ENCODE measurements around the gene DPPA5.
A peak's percentile ranks its signal among the peaks of the same experiment; 100 is the strongest.
"Not testable (repeated sequence)": the region's sequence is repeated elsewhere in the genome, so short reads cannot be mapped to it uniquely, and the experiment has no call there.

The DPPA5 gene, protein sequence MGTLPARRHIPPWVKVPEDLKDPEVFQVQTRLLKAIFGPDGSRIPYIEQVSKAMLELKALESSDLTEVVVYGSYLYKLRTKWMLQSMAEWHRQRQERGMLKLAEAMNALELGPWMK

DNA sequence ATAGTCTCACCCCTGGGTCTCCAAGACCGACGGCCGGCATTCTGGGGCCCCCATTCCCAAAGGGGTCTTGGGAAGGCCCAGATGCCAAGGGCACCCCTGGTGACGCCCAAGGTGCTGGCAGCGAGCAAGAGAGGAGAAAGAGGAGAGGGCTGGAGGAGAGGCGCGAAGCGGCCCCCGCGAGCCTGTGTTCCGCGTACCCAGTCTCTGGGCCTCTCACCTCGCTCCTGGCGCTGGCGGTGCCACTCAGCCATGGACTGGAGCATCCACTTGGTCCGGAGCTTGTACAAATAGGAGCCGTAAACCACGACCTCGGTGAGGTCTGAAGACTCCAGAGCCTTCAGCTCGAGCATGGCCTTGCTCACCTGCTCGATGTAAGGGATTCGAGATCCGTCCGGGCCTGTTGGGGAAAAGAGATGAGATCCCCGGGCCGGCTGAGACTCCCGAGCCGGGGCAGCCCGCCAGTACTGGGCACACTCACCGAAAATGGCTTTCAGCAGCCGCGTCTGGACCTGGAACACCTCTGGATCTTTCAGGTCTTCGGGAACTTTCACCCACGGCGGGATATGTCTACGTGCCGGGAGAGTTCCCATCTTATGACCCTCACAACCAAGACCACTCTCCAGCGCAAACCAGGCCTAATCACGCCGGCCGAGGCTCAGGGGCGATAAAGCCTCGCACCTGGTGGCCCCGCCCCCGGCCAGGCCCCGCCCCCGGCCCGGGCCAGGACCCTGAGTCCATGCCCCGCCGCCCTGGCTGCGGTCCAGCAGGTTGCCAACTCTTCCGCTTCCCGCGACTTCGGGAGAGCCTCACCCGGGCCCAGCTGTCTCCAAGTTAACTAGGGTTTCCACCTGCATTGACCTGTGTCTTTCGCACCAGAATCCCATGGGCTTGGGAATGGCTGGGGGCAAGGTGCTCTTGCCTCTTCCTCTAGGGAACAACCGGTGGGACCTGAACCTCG, at the start of gene DPPA5:
DPPA5 (minus strand) TSS at position 641 of the 958 bp plus-strand sequence; CDS start at position 590, 51 bp downstream.
- H3K9ac ChIP-seq (ENCODE audit: low read length), result no peak within 1 kb of the TSS
- peaks cover 16% of the 10 kb centered on the region for H3K4me1 ChIP-seq (ENCODE audit: control insufficient read depth, low read depth, low read length)
- H3K4me3 ChIP-seq (ENCODE audit: low read length), result no peak within 1 kb of the TSS
- no peaks in the 10 kb centered on the region for H3K9me3 ChIP-seq (ENCODE audit: control insufficient read depth, low read depth, low read length)
- no peaks in the 10 kb centered on the region for H3K27me3 ChIP-seq (ENCODE audit: control insufficient read depth, insufficient read depth, low read length)
- H3K27ac ChIP-seq (ENCODE audit: low read length), result no peak within 1 kb of the TSS
- H3K36me3 ChIP-seq (ENCODE audit: control insufficient read depth, low read depth, low read length), result no peaks in the 10 kb centered on the region

DNA sequence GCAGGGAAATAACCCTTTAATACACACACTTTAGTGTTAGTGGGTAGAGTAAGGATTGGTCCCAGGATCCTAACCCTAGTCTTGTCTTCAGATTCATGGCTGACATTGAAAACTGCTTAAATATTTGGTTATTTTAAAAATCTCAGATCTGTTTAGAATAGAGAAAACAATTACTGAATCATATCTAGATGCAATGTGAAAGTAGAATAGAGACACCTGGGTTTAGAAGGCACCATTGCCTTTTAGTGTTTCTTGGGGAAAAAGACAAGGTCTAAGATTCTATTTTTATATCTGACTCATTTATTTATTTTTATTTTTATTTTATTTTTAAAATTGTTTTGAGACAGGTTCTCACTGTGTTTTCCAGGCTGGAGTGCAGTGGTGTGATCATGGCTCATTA, 46.6 kb upstream of the DPPA5 start:
- Histone ChIP-seq H3K9me3 (ENCODE audit: control insufficient read depth, low read depth, low read length) (no peaks in the 10 kb centered on the region), H3K9ac (ENCODE audit: low read length) (no peak overlapping the region), H3K27ac (ENCODE audit: low read length) (no peak overlapping the region), H3K27me3 (ENCODE audit: control insufficient read depth, insufficient read depth, low read length) (no peaks in the 10 kb centered on the region), H3K4me1 (ENCODE audit: control insufficient read depth, low read depth, low read length) (no peaks in the 10 kb centered on the region), H3K36me3 (ENCODE audit: control insufficient read depth, low read depth, low read length) (no peaks in the 10 kb centered on the region), H3K4me3 (ENCODE audit: low read length) (no peak overlapping the region)

DNA sequence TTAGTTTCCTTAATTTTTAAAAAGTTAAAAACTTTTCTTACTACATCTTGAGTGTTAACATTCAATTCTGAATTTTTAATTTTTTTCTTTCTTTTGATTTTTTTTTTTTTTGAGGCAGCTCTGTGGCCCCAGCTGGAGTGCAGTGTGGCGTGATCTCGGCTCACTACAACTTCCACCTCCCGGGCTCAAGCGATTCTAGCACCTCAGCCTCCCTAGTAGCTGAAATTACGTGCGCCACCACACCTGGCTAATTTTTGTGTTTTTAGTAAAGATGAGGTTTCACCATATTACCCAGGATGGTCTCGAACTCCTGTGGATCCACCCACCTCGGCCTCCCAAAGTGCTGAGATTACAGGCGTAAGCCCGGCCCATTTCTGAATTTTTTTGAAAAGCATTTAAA, 41.8 kb upstream of the DPPA5 start:
- H3K4me3 ChIP-seq (ENCODE audit: low read length), result no peak overlapping the region
- H3K36me3 ChIP-seq (ENCODE audit: control insufficient read depth, low read depth, low read length), result no peaks in the 10 kb centered on the region
- no peaks in the 10 kb centered on the region for H3K27me3 ChIP-seq (ENCODE audit: control insufficient read depth, insufficient read depth, low read length)
- H3K4me1 ChIP-seq (ENCODE audit: control insufficient read depth, low read depth, low read length), result no peaks in the 10 kb centered on the region
- H3K9me3 ChIP-seq (ENCODE audit: control insufficient read depth, low read depth, low read length), result no peaks in the 10 kb centered on the region
- no peak overlapping the region for H3K9ac ChIP-seq (ENCODE audit: low read length)
- H3K27ac ChIP-seq (ENCODE audit: low read length), result no peak overlapping the region

DNA sequence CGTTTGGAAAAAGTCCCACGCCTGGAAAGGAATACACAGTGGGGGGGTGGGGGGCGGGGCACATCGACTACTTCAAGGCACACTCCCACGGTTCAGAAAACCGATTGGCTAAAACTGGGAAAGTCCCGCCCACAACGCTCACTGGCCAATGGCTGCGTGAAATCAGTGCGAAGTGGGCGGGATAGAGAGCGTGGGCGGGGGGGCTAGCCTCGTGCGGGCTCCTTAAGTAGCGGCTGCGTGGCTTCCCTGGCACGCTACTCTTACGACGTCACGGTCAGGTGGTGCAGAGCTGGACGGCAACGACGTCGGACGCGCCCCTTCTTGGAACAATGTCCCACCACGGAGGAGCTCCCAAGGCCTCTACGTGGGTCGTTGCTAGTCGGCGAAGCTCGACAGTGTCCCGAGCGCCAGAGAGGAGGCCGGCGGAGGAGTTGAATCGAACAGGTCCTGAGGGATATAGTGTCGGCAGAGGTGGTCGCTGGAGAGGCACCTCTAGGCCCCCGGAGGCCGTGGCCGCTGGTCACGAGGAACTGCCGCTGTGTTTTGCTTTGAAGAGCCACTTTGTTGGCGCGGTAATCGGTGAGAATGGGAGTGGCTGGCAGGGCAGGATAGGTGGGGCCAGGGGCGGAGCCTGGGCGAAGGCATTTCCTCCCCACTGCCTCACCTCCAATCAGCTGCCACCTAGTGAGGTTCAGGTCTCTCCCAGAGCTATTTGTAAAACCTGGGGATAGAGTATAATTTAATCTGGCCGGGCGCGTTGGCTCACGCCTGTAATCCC, 40.7 kb upstream of the DPPA5 start, which contains the start of gene DDX43:
DDX43 (plus strand) TSS at position 252 of the 778 bp plus-strand sequence; CDS start at position 330, 78 bp downstream.
- H3K36me3 ChIP-seq (ENCODE audit: control insufficient read depth, low read depth, low read length), result no peaks in the 10 kb centered on the region
- H3K4me3 ChIP-seq (ENCODE audit: low read length), result no peak within 1 kb of the TSS
- H3K4me1 ChIP-seq (ENCODE audit: control insufficient read depth, low read depth, low read length), result no peaks in the 10 kb centered on the region
- no peaks in the 10 kb centered on the region for H3K27me3 ChIP-seq (ENCODE audit: control insufficient read depth, insufficient read depth, low read length)
- H3K9ac ChIP-seq (ENCODE audit: low read length), result no peak within 1 kb of the TSS
- no peaks in the 10 kb centered on the region for H3K9me3 ChIP-seq (ENCODE audit: control insufficient read depth, low read depth, low read length)
- no peak within 1 kb of the TSS for H3K27ac ChIP-seq (ENCODE audit: low read length)

DNA sequence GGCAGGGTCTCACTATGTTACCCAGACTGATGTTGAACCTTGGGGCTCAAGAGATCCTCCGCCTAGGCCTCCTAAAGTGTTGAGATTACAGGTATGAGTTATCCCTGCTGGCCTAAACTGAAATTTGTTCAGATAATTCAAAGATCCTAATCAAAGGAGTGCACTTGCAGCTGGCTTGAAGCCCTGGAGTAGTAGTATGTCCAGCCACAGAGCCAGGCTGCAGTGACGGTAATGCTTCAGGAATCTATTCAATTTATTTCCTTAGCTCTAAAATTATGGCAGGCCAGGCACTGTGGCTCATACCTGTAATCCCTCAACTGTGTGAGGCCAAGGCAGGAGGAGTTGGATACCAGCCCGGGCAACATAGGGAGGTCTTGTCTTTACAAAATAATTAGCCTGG, 39.2 kb upstream of the DPPA5 start:
- Histone ChIP-seq H3K9me3 (ENCODE audit: control insufficient read depth, low read depth, low read length) (no peaks in the 10 kb centered on the region), H3K4me3 (ENCODE audit: low read length) (no peak overlapping the region), H3K27me3 (ENCODE audit: control insufficient read depth, insufficient read depth, low read length) (no peaks in the 10 kb centered on the region), H3K9ac (ENCODE audit: low read length) (no peak overlapping the region), H3K36me3 (ENCODE audit: control insufficient read depth, low read depth, low read length) (no peaks in the 10 kb centered on the region), H3K27ac (ENCODE audit: low read length) (no peak overlapping the region), H3K4me1 (ENCODE audit: control insufficient read depth, low read depth, low read length) (peaks cover 7% of the 10 kb centered on the region)

DNA sequence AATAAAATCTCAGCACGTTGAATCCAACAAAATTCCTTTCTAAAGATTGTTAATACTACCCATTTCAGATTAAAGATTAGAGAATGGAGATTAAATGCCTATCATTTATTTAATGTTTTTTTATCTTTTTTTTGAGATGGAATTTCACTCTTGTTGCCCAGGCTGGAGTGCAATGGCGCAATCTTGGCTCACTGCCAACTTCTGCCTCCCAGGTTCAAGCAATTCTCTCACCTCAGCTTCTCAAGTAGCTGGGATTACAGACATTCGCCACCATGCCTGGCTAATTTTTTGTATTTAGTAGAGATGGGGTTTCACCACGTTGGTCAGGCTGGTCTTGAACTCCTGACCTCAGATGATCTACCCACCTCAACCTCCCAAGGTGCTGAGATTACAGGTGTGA, 38.1 kb upstream of the DPPA5 start:
- not testable (repeated sequence) for H3K4me1 ChIP-seq (ENCODE audit: control insufficient read depth, low read depth, low read length); H3K36me3 ChIP-seq (ENCODE audit: control insufficient read depth, low read depth, low read length); H3K9ac ChIP-seq (ENCODE audit: low read length); H3K27ac ChIP-seq (ENCODE audit: low read length); H3K27me3 ChIP-seq (ENCODE audit: control insufficient read depth, insufficient read depth, low read length); H3K9me3 ChIP-seq (ENCODE audit: control insufficient read depth, low read depth, low read length); H3K4me3 ChIP-seq (ENCODE audit: low read length)

DNA sequence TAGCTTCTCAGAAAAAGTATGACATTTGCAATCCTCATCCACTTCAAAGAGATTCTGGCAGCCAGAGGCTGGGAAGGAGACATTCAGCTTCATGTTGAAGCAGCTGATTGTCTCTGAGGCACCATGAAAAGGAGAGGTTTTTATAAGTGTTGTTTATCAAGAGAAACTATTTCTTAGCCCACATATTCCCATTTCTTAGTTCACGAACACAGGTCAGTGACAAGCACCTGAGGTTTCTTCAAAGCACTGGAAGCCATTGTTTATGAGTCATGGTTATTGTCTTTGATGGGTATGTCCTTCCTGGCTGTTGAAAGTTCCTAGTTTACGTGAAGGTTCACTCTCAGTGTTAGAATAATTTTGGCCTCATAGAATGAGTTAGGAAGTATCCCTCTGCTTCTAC, 37.6 kb upstream of the DPPA5 start:
- peaks cover 7% of the 10 kb centered on the region for H3K4me1 ChIP-seq (ENCODE audit: control insufficient read depth, low read depth, low read length)
- H3K27ac ChIP-seq (ENCODE audit: low read length), result no peak overlapping the region
- no peak overlapping the region for H3K4me3 ChIP-seq (ENCODE audit: low read length)
- H3K27me3 ChIP-seq (ENCODE audit: control insufficient read depth, insufficient read depth, low read length), result no peaks in the 10 kb centered on the region
- H3K9me3 ChIP-seq (ENCODE audit: control insufficient read depth, low read depth, low read length), result no peaks in the 10 kb centered on the region
- H3K36me3 ChIP-seq (ENCODE audit: control insufficient read depth, low read depth, low read length), result no peaks in the 10 kb centered on the region
- H3K9ac ChIP-seq (ENCODE audit: low read length), result no peak overlapping the region

DNA sequence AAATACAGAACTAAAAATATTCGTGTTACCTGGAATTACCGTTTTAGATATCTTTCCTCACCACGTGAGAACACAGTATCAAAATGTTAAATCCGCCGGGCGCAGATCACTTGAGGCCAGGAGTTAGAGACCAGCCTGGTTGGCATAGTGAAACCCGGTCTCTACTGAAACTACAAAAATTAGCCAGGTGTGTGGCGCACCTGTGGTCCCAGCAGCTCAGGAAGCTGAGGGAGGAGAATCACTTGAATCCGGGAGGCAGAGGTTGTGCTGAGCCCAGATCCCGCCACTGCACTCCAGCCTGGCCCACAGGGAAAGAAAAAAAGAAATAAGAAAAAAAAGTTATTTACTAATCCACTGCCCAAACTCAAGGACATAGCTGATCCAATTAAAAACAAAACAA, 35.8 kb upstream of the DPPA5 start:
- Histone ChIP-seq H3K4me3 (ENCODE audit: low read length) (no peak overlapping the region), H3K27ac (ENCODE audit: low read length) (no peak overlapping the region), H3K27me3 (ENCODE audit: control insufficient read depth, insufficient read depth, low read length) (no peaks in the 10 kb centered on the region), H3K4me1 (ENCODE audit: control insufficient read depth, low read depth, low read length) (peaks cover 7% of the 10 kb centered on the region), H3K9ac (ENCODE audit: low read length) (no peak overlapping the region), H3K36me3 (ENCODE audit: control insufficient read depth, low read depth, low read length) (no peaks in the 10 kb centered on the region), H3K9me3 (ENCODE audit: control insufficient read depth, low read depth, low read length) (no peaks in the 10 kb centered on the region)

DNA sequence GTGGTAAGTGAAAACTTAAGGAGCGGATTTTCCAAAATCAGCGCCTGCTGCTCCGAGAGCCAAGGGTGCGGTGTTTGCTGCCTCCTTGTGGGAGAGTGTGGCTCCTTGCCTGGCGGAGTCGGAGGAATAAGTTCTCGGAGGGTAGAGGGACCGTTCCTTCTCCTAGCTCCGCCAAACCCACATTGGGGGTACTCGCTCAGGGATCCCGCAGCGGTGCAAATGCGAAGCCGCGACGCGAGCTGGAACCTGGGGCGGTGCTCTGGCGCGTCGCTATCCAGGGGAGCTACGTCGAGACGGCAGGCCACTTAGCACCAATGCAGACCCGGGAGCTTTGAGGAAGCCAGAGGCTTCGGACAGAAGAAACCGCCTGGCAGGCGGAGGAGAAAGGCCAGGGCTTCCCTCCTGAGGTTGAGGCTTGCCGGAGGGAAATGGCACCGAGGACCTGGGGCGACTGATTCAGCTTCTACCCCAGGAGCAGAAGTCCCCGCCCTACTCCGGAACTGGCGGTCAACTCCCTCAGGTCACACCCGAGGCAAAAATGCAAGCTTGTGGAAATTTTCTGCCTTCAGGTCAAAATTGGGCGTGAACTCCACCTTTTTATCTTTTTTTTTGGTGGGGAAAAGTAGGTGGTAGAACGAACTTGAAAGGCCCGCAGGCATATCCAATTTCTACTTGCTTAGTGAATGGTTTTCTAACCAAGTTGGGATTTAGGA, 34.9 kb upstream of the DPPA5 start:
- peak overlapping the region; percentile 56 for H3K27ac ChIP-seq (ENCODE audit: low read length)
- H3K9ac ChIP-seq (ENCODE audit: low read length), result peak overlapping the region; percentile 70
- H3K36me3 ChIP-seq (ENCODE audit: control insufficient read depth, low read depth, low read length), result no peaks in the 10 kb centered on the region
- H3K4me3 ChIP-seq (ENCODE audit: low read length), result peak overlapping the region; percentile 76
- H3K27me3 ChIP-seq (ENCODE audit: control insufficient read depth, insufficient read depth, low read length), result no peaks in the 10 kb centered on the region
- H3K4me1 ChIP-seq (ENCODE audit: control insufficient read depth, low read depth, low read length), result peaks cover 7% of the 10 kb centered on the region
- H3K9me3 ChIP-seq (ENCODE audit: control insufficient read depth, low read depth, low read length), result no peaks in the 10 kb centered on the region

DNA sequence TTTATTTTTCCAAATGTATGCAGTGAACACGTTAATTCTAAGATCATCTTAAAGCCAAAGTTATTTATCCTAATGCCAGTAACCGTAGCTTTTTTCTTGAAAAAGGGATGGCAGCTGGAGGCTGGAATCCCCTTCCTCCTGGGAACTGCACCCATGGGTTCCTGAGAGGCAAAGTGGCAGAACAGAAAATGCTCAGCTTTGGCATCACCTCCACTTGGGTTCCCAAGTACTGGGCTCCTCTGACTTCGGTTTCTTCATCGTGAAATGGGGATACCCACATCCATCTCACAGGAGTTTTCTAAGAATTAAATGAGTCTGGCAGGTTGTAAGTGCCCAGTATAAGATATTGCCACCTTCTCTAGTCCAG, 34.3 kb upstream of the DPPA5 start:
- no peaks in the 10 kb centered on the region for H3K27me3 ChIP-seq (ENCODE audit: control insufficient read depth, insufficient read depth, low read length)
- peaks cover 7% of the 10 kb centered on the region for H3K4me1 ChIP-seq (ENCODE audit: control insufficient read depth, low read depth, low read length)
- H3K27ac ChIP-seq (ENCODE audit: low read length), result no peak overlapping the region
- H3K4me3 ChIP-seq (ENCODE audit: low read length), result peak overlapping the region; percentile 76
- peak overlapping the region; percentile 70 for H3K9ac ChIP-seq (ENCODE audit: low read length)
- no peaks in the 10 kb centered on the region for H3K9me3 ChIP-seq (ENCODE audit: control insufficient read depth, low read depth, low read length)
- no peaks in the 10 kb centered on the region for H3K36me3 ChIP-seq (ENCODE audit: control insufficient read depth, low read depth, low read length)

DNA sequence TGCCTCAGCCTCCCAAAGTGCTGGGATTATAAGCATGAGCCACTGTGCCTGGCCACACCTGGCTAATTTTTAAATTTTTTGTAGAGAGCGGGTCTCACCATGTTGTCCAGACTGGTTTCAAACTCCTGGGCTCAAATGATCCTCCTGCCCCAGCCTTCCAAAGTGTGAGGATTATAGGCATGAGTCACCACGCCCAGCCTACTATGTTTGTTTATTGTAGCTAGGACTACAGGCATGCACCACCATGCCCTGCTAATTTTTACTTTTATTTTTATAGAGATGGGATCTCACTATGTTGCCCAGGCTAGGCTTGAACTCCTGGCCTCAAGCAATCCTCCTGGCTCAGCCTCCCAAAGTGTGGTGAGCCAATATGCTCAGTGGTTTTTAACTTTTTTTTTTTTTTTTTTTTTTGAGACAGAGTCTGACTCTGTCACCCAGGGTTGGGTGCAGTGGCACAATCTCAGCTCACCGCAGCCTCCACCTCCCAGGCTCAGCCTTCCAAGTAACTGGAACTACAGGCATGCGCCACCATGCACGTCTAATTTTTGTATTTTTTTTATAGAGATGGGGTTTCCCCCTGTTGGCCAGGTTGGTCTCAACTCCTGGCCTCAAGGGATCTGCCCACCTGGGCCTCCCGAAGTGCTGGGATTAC, 28.5 kb upstream of the DPPA5 start:
- Histone ChIP-seq H3K4me3 (ENCODE audit: low read length) (no peak overlapping the region), H3K27me3 (ENCODE audit: control insufficient read depth, insufficient read depth, low read length) (no peaks in the 10 kb centered on the region), H3K36me3 (ENCODE audit: control insufficient read depth, low read depth, low read length) (no peaks in the 10 kb centered on the region), H3K27ac (ENCODE audit: low read length) (no peak overlapping the region), H3K9ac (ENCODE audit: low read length) (no peak overlapping the region), H3K9me3 (ENCODE audit: control insufficient read depth, low read depth, low read length) (no peaks in the 10 kb centered on the region), H3K4me1 (ENCODE audit: control insufficient read depth, low read depth, low read length) (no peaks in the 10 kb centered on the region)
